Activated CD8-positive, alpha-beta memory T cell treated with anti-CD3 and anti-CD28 coated beads, Interleukin-2, amount 50 U/mL, for 4 hours (primary cell): ENCODE data around the gene PCNX1.
"Not testable (repeated sequence)": the region's sequence is repeated elsewhere in the genome, so short reads cannot be mapped to it uniquely, and the experiment has no call there.

Experiments used
- DNase-seq: peaks from one replicate; pipeline ENCODE4 v3.0.0-alpha.2; 2020

The PCNX1 gene

DNA sequence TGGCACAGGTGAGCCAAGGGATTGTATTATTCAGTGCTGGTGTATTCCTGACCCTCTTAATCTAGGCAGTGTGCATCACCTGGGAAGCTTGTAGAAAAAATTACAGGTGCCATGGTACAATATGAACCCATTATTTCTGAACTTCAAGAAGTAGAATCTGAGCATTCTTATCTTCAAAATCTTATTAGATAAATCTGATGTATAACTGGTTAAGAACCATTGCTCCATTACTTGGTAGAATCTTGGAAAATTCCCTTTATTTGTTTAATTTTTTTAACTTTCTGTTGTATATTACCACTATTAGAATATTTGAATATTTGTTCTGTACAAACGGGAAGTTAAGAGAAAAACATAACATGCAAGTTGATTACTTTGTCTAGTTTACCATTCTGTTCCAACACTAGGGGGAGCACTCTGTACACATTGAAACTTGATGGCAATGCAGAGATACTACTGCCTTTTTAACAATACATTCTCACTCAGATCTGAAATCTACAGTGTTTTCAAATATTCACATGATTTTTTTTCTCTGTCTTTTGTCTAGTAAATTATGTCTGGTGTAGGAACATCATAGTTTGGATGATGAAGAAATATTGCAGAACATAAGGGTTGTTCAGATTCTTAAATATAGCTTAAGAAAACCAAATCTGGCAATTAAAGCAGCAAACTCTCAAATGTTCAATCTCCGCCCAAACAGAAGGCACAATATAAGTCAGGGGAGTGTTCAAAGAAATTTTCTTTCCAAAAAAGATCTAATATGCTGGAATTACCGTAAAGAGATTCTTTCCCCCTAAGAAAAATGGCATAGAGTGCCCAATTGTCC, 196.6 kb downstream of the PCNX1 start:
- no peak for DNase-seq

DNA sequence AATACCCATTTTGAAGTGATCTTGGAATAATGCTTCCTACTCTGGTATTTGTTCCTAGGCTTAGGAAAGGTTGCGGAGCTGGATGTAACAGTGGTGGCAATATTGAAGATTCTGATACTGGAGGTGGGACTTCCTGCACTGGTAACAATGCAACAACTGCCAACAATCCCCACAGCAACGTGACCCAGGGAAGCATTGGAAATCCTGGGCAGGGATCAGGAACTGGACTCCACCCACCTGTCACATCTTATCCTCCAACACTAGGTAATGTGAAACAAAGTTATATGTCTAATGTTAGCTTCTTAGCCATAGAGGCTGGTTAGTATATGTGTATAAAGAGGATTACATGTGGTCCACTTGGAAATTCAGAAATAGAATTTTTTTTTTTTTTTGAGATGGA, 197.9 kb downstream of the PCNX1 start:
- no peak for DNase-seq

DNA sequence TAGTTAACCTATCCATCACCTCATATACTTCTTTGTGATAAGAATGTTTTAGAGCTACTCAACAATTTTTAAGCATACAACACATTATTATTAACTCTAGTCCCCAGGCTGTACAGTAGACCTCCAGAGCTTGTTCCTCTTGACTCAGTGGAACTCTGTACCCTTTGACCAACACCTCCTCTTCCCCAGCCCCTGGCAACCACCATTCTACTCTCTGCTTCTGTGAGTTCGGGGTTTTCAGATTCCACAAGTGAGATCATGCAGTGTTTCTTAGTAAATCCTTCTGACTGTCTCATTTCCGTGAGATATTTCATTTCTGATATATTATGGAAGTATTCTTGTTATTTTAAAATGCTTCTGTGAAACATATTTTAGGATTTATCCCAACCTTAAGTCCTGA, 200.7 kb downstream of the PCNX1 start:
- no peak for DNase-seq

DNA sequence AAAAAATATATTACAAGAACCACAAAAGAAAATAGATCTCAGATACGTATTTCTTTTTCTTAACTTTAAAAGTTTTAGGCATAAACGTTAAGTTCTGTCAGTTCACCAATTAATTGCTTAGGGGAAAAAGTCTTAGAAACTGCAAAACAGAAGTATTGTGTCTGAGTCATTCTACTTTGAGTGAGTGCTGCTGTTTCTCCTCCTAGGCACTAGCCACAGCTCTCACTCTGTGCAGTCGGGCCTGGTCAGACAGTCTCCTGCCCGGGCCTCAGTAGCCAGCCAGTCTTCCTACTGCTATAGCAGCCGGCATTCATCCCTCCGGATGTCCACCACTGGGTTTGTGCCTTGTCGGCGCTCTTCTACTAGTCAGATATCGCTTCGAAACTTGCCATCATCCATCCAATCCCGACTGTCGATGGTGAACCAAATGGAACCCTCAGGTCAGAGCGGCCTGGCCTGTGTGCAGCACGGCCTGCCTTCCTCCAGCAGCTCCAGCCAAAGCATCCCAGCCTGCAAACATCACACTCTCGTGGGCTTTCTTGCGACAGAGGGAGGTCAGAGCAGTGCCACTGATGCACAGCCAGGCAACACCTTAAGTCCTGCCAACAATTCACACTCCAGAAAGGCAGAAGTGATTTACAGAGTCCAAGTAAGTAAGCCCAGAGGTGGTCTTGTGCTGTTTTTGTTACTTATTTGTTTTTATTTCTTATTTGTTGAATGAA, 201.3 kb downstream of the PCNX1 start:
- DNase-seq, result no peak

DNA sequence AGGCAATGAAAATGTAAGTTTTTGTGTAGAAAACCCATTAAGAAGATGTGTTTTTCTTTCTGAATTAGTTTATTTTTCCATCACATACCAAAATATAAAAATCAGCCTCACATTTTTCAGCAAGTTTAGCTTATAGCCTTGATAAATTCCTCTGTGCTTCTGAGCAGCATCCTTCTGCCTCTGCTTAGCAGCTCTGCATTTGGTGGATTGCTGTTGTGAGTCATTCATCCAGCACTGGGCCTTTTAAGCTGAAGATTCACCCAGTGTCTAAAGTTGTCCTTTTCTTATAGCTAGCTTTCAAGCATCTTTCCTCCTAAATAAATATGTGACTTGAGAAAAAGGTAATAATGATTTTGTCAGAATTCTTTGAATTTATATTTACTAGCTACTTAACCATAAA, 206.1 kb downstream of the PCNX1 start:
- DNase-seq, result no peak

DNA sequence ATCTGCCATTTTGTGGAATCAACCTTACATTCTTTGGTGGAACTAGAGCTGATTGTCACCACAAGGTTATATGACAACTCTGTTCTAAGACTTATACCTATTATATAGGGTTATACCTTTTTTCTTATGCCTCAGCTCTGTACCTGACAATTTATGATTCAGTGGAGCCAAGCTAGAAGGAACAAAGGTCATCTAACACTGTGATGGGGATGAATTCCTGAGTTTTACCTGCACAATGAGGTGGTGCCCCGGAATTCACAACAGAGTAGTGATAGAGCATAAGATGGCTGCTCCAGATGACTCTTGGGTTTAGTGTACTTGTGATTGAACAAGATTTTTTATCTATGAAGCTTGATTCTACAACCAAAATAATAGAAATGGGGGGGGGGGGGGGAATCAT, 207.3 kb downstream of the PCNX1 start:
- no peak for DNase-seq

DNA sequence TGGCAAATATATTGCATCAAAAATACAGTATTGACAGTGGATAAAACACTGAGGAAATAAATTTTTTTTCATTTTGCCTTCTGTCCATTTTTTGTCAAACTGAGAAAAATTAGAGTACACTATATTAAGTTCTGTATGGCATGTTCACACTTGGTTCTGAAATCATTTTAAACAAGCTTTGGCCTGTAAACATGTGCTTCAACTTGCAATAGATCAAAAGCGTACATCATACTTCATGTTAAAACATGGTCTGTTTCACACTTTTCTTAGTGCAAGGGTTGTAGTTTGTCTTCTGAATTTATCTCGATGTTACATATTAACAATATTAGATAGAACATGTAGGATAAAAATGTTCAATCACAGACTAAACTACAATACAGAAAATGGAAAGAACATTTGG, 208.0 kb downstream of the PCNX1 start:
- no peak for DNase-seq

DNA sequence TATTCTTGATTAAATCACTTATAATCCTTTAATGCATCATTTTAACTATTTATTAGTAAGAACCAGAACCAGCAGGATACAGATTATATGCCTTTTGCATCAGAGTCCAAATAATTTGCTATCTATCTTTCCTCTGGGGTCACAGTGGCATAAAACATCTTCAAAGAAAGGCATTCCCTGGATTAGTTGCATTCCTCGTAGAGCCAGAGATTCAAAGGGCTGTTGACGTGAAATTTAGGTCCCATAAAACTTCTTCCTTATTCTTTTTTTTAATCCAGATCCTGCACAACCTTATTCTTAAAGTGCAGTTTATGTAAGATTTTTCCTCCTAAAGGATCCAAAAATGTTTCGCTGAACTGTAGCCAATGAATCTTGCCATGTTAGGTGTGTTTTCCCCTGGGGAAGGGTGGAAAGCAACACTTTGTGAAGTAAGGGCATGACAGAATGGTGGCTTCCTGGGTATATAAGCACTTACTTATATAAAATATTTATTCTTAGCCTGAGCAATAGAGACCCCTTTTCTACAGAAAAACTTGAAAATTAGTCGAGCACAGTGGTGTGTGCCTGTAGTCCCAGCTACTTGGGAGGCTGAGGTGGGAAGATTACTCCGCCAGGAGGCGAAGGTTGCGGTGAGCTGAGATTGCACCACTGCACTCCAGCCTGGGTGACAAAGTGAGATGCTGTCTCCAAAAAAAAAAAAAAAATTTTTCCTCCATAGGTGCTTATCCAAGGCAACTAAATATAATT, 208.7 kb downstream of the PCNX1 start:
- DNase-seq, result no peak

DNA sequence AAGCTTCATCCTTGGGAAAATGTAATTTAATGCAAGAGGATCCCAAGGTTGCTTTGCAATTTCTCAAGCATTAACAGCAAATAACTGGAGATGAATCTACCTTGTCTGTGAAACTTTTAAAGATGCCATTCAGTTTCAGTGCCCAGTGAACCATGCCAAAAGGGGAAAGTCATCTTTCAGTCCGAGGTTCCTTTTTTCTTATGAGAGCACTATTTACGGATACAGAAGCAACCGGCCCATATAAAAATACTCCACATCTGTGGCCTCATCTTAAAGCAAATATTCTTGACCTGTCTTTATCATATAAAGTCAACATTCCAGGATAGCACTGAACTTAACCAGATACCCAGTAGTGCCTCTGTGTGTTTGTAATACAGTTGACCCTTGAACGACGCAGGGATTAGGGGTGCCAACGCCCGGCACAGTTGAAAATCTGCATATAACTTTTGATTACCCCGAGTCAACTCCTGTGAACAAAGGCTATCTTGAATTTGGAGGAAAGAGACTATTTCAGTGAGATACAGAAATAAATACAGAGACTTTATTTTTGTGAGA, 209.4 kb downstream of the PCNX1 start:
- DNase-seq, result no peak

DNA sequence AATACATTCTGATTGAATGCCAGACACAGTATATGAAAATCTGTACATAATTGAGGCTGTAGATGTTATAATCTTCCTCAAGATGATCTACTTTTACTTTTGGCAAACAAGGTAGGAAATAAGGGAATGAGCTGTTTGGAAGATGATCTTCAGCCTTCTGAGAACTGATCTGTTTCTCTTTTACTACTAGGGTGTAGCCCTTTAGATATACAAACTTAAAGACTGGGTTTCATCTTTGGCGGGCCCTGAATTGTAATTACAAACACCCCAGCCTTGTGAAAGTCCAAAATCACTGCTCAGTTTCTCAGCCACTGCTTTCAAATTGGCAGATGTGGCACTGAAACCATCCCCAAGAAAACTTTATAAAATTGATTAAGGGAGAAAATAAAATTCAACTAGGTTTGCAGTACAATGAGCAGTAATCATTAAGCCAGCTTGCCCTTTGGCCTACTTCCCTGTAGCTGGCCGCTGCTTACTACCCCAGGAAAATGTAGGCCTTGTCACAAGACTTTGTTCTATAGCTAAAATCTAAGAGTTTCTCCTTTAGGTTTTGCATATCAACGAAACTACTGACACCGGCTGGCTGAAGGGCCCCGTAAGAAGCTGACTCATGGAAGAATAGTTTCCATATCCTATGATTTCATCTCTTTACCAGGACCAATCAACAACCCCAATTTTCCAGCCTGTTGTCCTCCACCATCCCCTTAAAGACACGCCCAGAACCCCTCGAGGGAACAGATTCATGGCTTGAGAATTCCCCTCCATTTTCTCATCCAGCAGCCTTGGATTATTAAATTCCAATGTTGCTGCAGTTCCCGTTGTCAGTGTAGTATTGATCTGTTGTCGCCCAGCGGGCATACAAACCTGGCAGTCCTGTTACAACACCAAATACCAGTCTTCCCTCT, 210.8 kb downstream of the PCNX1 start:
- DNase-seq, result no peak

DNA sequence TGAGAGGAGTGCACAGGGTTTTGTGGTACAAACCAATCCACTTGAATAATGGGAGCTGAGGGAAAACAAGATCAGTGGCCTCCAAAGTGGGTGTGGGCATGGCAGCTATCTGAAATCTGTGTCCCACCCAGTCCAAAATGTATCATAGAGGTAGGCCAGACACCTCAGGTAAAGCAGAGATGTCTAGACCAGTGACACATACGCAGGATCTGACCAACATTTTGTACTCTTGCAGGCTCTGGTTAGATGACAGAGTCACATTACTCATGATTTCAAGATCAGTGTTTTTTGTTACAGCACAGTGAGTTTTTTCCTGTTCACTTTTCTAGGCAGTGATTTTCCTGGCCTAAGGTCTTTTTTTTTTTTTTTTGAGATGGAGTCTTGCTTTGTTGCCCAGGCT, 211.8 kb downstream of the PCNX1 start:
- no peak for DNase-seq

DNA sequence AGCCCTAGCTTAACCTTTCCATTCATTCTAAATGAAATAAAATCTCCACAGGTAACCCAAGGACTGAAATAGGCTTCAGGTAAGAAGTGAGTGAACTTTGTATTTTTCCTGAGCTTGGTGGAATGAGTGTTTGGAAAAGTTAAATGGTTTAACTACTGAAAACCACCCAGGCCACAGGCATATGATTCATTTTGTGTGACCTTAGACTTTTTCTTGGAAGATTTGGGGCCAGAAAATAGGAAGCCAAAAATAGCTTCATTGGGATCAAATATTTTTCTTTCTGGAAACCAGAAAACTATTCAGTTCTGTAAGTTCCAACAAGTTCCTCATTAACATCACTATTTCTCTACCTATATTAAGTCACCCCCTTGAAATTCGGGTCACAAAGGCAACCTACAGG, 212.6 kb downstream of the PCNX1 start:
- DNase-seq, result no peak

DNA sequence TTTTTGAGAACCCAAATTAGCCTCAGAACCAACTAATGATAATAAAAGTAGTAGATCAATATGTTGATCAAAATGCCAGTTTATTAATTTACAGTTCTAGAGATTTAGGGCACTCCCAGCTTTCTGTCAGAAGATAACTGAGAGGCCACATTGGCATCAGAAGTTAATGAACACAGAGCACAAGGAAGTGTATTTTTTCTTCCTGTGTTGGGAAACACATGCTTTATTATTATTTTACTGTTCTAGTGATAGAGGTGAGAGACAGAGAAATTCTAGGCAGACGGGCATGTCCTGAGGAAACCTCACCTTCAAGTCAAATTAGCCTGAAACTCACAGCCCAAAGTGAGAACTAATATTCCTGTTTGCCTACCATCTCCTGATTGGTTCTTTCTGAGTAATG, 213.7 kb downstream of the PCNX1 start:
- no peak for DNase-seq

DNA sequence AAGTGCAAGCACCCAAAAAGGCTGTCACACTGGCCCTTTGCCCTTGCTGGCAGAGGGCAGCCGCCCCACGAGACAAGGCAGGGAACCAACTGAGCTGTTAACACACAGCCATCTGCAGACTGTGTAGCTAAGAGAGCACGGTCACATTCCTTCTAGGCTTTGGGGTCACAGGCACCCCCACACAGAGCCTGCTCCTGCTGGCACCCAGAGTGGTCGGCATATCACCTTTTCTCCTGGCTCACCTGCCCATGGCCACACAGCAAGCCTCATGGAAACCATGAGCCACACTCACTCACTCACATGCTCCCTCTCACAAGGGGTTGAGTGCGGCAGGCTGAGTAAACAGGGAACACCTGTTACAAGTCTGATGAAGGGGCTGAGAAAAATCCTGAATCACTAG, 214.5 kb downstream of the PCNX1 start:
- no peak for DNase-seq

DNA sequence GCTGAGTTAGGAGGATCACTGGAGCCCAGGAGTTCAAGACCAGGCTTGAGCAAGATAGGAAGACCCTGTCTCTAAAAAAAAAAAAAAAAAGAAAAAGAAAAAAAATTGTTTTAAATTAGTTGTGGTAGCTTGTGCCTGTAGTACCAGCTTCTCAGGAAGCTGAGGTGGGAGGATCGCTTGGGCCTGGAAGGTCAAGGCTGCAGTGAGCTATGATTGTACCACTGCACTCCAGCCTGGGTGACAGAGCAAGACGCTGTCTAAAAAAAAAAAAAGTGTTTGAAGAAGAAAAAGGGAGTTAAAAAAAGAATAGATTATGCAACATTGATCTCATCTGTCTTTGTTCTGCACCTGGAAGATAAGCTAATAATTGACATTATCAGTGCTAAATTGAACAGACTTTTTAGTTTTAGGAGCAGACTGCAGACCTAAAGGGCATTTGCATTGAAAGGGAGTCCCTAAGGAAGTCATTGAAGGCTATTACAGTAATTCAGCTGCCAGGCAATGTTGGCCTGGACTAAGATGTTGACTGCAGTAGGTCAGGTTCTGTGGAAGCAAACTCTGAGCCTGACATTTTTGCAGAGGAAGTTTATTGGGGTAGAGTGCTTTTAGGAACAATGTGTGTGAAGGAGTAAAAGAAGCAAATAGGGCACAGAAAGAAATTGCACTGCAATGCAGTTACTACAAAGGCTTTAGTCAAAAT, 215.8 kb downstream of the PCNX1 start:
- no peak for DNase-seq

DNA sequence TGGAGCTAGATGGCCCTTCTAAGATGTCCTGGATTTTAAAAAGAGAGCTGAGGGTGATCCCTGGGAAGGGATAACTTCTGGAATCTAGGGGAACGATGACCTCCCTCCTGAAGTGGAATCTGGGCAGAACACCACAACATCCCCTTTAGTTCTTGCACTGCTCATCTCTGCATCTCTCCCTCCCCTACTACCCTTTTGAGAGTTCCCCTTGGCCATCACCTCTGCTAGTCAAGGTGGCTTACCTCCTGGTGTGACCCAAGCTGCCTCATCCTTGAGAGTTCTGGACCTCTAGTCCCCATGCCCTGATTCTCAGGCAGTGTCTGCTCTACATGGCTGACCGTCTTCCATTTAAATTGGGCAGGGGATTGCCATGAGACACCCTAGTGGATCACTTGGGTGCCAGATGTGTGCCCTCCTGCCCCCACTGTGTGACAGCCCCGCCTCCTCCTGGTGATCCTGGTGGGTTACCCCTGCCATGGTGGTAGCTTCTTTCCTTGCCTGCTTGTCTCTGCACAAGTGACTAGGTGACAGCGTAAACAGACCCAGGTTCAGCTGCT, 216.4 kb downstream of the PCNX1 start:
- no peak for DNase-seq

DNA sequence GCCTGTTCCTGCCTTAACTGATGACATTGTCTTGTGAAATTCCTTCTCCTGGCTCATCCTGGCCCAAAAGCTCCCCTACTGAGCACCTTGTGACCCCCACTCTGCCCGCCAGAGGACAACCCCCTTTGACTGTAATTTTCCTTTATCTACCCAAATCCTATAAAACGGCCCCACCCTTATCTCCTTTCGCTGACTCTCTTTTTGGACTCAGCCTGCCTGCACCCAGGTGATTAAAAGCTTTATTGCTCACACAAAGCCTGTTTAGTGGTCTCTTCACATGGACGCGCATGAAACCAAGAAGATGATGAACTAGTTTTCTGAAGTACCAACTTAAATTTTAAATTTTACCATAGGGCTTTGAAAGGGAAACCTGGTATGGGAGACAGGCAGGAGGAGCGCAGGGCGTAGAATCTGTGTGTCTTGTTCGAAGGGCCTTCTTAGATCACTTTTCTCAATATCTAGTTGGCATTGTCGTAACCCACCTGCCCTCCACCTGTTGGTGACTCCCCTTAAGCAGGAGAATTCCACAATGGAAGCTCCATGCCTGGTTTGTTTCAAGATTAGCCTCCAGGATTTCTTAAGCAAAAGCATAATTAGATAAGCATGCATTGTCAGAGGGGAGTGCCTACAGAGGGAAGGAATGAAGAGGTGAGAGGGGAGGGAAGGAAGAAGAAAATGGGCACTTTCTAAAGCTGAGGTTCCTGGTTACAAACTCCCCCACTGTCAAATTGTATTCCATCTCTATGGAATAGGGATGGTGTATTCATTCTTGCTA, 222.6 kb downstream of the PCNX1 start:
- DNase-seq, result not testable (repeated sequence)

DNA sequence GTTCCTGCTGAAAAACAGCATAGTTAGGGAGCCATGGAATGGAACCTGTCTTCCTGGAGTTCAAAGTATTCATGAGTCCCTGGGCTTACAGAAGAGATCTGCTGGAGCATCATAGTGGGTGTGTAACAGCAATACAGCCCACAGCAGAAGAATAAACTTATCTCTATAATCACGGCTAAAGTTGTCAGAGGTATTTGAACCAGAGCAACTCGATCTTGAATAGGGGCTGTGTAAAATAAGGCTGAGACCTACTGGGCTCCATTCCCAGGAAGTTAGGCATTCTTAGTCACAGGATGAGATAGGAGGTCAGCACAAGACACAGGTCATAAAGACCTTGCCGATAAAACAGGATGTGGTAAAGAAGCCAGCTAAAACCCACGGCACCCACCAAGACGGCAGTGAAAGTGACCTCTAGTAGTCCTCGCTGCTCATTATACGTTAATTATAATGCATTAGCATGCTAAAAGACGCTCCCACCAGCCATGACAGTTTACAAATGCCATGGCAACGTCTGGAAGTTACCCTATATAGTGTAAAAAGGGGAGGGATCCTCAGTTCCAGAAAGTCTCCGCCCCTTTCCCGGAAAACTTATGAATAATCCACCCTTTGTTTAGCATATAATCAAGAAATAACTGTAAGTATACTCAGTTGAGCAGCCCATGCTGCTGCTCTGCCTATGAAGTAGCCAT, 223.4 kb downstream of the PCNX1 start:
- no peak for DNase-seq

DNA sequence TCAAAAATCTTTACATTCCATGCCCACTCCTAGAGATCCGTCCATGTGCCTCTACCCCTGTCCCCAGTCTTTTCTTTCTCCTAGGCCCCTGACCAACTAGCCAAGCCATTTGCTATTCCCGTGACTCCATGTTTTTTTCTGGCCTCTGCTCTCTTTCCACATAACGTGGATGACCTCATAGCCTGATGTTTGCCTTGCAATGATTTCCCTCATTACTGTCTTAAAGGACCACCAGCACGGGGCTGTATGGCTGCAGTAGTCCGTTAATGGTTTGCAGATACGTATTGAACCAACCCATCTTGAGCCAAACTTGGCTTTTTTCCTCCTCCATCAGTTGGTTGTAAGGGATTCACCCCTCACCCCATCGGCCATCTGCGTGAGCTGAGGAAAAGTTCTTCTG, 226.0 kb downstream of the PCNX1 start:
- DNase-seq, result no peak

DNA sequence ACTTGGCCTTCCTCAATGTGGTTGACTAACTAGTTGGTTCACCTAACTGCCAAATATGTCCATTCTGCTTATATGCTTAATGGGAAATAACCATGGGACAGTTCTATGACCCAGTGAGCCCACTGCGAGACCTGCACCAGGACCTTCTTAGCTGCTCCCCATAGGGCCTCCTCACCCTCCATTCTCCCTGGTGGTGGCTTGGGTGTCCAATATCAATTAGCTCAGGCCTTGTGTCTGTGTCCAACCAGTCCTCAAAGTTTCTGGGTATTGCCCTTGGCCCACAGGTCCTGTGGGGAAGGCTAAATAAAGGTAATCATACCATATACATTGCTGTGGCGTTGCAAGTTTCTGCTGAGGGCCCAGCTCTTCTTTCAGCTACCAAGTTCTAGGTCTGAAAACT, 228.2 kb downstream of the PCNX1 start:
- DNase-seq, result no peak
